ENCODE measurements around the gene OR52W1. TPM values are rescaled to one million over a fixed set of nuclear protein-coding genes. Genes with fewer than 3 reads are reported as not detected.

OR52W1 gene, protein sequence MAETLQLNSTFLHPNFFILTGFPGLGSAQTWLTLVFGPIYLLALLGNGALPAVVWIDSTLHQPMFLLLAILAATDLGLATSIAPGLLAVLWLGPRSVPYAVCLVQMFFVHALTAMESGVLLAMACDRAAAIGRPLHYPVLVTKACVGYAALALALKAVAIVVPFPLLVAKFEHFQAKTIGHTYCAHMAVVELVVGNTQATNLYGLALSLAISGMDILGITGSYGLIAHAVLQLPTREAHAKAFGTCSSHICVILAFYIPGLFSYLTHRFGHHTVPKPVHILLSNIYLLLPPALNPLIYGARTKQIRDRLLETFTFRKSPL
- 0.17 TPM for polyA plus RNA-seq (ENCODE audit: insufficient read length)
- long read RNA-seq, donor 1, result 0 reads
- long read RNA-seq, donor 2, result 0 reads
- long read RNA-seq, donor 3, result 0 reads
- long read RNA-seq, donor 4, result 0 reads
- long read RNA-seq, donor 5, result 0 reads
- long read RNA-seq, donor 6, result 0 reads
- long read RNA-seq, donor 7, result 0 reads
- long read RNA-seq, donor 8, result 0 reads

DNA sequence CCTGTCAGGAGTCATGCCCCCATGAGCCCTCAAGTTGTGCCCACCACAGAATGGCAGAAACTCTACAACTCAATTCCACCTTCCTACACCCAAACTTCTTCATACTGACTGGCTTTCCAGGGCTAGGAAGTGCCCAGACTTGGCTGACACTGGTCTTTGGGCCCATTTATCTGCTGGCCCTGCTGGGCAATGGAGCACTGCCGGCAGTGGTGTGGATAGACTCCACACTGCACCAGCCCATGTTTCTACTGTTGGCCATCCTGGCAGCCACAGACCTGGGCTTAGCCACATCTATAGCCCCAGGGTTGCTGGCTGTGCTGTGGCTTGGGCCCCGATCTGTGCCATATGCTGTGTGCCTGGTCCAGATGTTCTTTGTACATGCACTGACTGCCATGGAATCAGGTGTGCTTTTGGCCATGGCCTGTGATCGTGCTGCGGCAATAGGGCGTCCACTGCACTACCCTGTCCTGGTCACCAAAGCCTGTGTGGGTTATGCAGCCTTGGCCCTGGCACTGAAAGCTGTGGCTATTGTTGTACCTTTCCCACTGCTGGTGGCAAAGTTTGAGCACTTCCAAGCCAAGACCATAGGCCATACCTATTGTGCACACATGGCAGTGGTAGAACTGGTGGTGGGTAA is at the start of gene OR52W1:
Gene OR52W1, plus strand, starts transcription at position 51 of the 637 bp plus-strand sequence. Its CDS starts 0 bp downstream, at position 51.
- no peak for DNase-seq

GRCh38 chr11:6151117-6151516 is 47.9 kb upstream of the OR52W1 start:
- no peak for DNase-seq

DNA sequence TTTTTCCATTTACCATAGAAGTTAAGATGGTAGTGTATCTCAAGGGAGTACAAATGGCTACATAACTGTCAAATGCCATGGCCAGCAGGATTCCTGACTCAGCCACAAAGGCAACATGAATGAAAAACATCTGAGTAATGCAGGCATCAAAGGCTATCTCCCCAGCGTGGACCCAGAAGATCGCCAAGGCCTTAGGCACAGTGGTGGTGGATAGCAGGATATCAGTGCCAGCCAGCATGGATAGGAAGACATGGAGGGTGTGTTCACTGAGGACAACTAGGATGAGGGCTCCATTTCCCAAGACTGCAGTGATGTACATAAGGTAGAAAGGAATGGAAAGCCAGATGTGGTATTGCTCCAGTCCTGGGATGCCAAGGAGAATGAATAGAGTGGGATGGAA is 46.9 kb upstream of the OR52W1 start:
- no peak for DNase-seq

DNA sequence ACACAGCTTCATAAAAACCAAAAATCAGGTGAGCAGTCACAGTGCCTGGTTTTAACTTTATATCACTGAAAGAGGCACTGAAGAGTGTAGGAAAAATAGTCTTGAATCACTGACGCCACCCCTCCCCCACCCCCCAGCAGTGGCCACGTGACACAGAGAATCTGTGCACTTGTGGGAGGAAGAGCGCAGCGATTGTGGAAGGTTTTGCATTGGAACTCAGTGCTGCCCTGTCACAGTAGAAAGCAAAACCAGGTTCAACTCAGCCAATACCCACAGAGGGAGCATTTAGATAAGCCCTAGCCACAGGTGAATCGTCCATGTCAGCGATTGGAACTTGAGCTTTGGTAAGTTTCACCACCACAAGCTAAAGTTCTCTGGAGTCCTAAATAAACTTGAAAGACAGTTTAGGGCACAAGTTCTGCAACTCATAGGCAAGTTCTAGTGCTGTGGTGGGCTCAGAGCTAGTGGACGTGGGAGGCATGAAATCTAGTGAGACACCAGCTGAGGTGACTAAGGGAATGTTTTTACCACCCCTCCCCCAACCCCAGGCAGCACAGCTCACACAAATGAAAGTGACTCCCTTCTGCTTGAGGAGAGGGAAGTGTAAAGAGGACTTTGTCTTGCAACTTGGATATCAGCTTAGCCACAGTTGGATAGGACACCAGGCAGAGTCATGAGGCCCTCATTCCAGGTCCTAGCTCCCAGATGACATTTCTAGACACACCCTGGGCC is 42.2 kb upstream of the OR52W1 start:
- DNase-seq, result no peak

GRCh38 chr11:6170226-6170625 is 28.8 kb upstream of the OR52W1 start, which contains the start of gene OR52B2:
TSS of gene OR52B2 (minus strand) at chr11:6170326. CDS start at chr11:6170326, 0 bp downstream.
- no peak for DNase-seq

GRCh38 chr11:6175440-6175839 is 23.6 kb upstream of the OR52W1 start:
- DNase-seq, result no peak

GRCh38 chr11:6191742-6192141 is 7.3 kb upstream of the OR52W1 start:
- DNase-seq, result no peak

DNA sequence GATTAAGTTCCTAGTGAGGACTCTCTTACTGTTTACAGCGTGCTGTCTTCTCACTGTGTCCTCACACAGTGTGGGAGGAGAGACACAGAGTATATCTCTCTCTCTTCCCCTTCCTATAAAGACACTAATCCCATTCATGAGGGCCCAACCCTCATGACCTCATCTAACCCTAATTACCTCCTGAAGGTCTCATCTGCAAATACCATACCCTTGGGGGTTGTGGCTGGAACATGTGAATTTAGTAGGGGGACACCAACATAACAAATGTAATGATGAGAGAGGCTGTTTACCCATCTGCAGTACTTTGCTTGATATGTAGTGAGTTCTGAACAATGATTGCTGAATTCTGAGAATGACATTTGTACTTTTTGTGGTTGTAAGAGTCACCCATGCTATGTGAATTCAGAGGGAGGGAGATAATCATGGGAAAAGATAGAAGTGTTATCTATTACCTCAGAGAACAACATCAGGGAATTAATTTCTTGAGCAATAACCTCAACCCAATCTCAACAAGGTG is 4.9 kb upstream of the OR52W1 start:
- DNase-seq, result no peak

GRCh38 chr11:6196396-6196795 is 2.6 kb upstream of the OR52W1 start:
- DNase-seq, result no peak

GRCh38 chr11:6197466-6198200 is 1.4 kb upstream of the OR52W1 start:
- DNase-seq, result no peak

DNA sequence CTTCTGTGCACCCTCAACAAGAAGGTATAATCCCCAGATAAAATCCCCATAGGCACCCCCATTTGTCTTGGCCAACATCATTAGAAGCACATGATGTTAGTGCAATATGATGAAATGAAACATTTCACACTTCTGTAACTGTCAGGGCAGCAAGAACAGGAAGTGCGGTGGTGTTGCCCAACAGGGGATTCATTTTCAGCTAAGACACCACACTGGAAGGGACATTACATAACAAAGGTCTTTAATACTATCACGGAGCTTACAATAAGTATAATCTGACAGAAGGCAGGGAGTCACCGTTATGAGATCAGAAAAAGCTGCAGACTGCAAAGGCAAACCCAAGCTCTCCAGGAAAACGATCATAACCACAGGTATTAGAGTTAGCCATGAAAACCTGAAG is 2.0 kb downstream of the OR52W1 start:
- DNase-seq, result no peak

GRCh38 chr11:6201481-6201880 is 2.5 kb downstream of the OR52W1 start:
- DNase-seq, result no peak

- no peak for DNase-seq
These were observed 3.0 kb downstream of the OR52W1 start for GRCh38 chr11:6202041-6202440.

- DNase-seq, result no peak
These were observed 4.3 kb downstream of the OR52W1 start for GRCh38 chr11:6203327-6203726.

- no peak for DNase-seq
These were observed 5.7 kb downstream of the OR52W1 start for GRCh38 chr11:6204706-6205105.

- DNase-seq, result no peak
These were observed 6.3 kb downstream of the OR52W1 start, which contains the start of gene C11orf42 for GRCh38 chr11:6205366-6205765. TSS of gene C11orf42 (plus strand) at chr11:6205557. CDS start at chr11:6205616, 59 bp downstream.

- no peak for DNase-seq
These were observed 7.6 kb downstream of the OR52W1 start for GRCh38 chr11:6206456-6207180.

DNA sequence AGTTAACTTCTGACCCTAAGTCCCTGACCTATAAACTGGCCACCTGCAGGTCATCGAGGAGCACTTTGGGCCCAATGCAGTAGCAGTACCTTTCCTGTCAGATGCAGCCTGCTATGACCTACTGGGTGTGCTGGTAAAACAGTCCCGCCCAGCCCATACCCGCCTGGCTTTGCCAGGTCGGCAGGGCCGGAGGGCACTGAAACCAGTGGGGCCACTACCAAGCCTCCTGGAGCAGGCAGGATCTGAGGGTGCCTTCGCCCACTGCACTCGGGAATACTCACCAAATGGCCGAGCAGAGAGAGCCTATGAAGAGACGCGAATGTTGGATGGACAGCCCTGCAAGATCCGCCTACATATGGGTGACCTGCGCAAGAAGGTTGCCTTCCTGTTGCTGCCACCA is 10.8 kb downstream of the OR52W1 start:
- no peak for DNase-seq

DNA sequence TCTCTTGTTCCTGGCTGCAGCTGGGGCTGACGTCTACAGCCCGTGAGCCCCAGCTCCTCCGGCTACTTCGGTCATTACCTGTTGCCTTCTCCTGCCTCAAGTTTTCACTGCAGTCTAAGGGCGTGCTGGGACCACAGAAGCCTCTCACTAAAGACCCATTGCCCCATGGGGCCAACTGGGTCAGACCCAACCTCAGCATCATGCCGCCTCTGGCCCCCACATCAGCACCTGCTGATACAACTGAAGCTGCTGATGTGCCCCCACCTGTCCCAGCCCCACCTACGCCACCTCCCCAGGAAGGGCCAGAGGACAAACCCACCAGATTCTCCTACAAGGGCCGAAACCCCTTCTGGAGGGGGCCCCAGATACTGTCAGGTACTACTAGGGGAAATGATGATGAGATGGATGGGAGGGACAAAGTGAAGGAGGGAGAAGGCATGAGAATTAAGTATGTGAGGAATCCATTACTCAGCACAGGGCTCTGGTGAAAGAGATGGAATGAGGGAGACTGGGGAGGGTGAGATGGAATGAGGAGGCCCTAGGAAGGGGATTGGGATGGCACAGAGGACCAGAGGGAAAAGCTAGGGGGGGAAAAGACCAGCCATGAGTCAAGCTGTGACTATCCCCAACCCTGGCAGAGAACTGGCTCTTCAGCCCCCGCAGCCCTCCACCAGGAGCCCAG is 11.4 kb downstream of the OR52W1 start:
- DNase-seq, result no peak

DNA sequence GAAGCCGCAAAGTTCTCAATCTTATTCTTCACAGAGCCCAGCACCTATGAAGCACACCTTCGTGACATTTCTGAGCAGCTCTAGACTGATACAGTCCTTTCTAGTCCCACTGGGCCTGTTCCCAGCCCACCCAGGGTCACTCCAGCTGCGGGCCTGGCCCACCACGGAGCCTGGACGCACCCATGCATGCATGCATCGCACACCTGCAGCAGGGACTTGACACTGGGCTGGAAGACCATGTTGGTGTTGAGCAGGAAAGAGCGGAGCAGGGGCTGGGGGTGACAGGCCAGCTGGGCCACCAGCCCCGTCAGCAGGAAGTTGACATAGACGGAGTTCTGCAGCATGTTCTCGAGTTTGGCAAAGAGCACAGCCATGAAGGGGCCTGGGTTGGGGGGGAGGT is 15.5 kb downstream of the OR52W1 start:
- DNase-seq, result no peak

Measured in left kidney (tissue), 8 donors.